Measurements from ENCODE around the gene HIVEP2. TPM values are rescaled to one million over a fixed set of nuclear protein-coding genes. Genes with fewer than 3 reads are reported as not detected.
A peak's percentile ranks its signal among the peaks of the same experiment; 100 is the strongest.

HIVEP2 gene
- total and polyA plus RNA-seq, 4 donors, result 3.0 to 23.8 (median 11.2) TPM

- no peaks in the 10 kb centered on the region for H3K27me3 ChIP-seq (ENCODE audit: control insufficient read depth in 3 of 3, insufficient read depth in 3 of 3, low read length in 2 of 3)
- no peak overlapping the region for H3K27ac ChIP-seq (ENCODE audit: low read depth in 1 of 2, low read length in 1 of 2)
- peaks cover 2 to 11% (median 7%) of the 10 kb centered on the region in 5 donors for H3K4me1 ChIP-seq (ENCODE audit: control insufficient read depth in 5 of 5, insufficient read depth in 5 of 5, low read length in 5 of 5)
- no peak overlapping the region for H3K9ac ChIP-seq (ENCODE audit: insufficient read depth in 1 of 2, low read length in 2 of 2)
- TF ChIP-seq CTCF (IDR thresholded peaks at IDR 0.05; ENCODE audit: control extremely low read depth, extremely low read depth), result no peak
- H3K9me3 ChIP-seq (ENCODE audit: control insufficient read depth in 4 of 4, insufficient read depth in 3 of 4, low read length in 3 of 4), result no peaks in the 10 kb centered on the region
- no peak for DNase-seq
- no peak for ATAC-seq (ENCODE audit: insufficient read depth, low FRiP score)
- WGBS, 2 donors, result 93 to 95% methylated on average over 6 of the region's 6 CpGs
- H3K36me3 ChIP-seq (ENCODE audit: control insufficient read depth in 4 of 4, insufficient read depth in 4 of 4, low read length in 4 of 4), result no peaks in the 10 kb centered on the region
- H3K4me3 ChIP-seq, result no peak overlapping the region
These were observed 43.4 kb downstream of the HIVEP2 start for GRCh38 chr6:142901611-142902010.

GRCh38 chr6:142900227-142900971 lies 44.6 kb downstream of the HIVEP2 start:
- Histone ChIP-seq H3K4me1 (ENCODE audit: control insufficient read depth in 5 of 5, insufficient read depth in 5 of 5, low read length in 5 of 5) (peaks cover 2 to 11% (median 7%) of the 10 kb centered on the region in 5 donors), H3K27me3 (ENCODE audit: control insufficient read depth in 3 of 3, insufficient read depth in 3 of 3, low read length in 2 of 3) (no peaks in the 10 kb centered on the region), H3K9me3 (ENCODE audit: control insufficient read depth in 4 of 4, insufficient read depth in 3 of 4, low read length in 3 of 4) (no peaks in the 10 kb centered on the region), H3K36me3 (ENCODE audit: control insufficient read depth in 4 of 4, insufficient read depth in 4 of 4, low read length in 4 of 4) (no peaks in the 10 kb centered on the region), H3K4me3 (no peak overlapping the region), H3K9ac (ENCODE audit: insufficient read depth in 1 of 2, low read length in 2 of 2) (no peak overlapping the region), H3K27ac (ENCODE audit: low read depth in 1 of 2, low read length in 1 of 2) (no peak overlapping the region)
- 83 to 85% methylated on average over 10 of the region's 10 CpGs for WGBS, 2 donors
- DNase-seq (peak; percentile 14 to 26 (median 17)), ATAC-seq (ENCODE audit: insufficient read depth, low FRiP score) (no peak)
- TF ChIP-seq CTCF (IDR thresholded peaks at IDR 0.05; ENCODE audit: control extremely low read depth, extremely low read depth), result no peak

- H3K4me3 ChIP-seq, result no peak overlapping the region
- H3K9ac ChIP-seq (ENCODE audit: insufficient read depth in 1 of 2, low read length in 2 of 2), result no peak overlapping the region
- no peaks in the 10 kb centered on the region for H3K27me3 ChIP-seq (ENCODE audit: control insufficient read depth in 3 of 3, insufficient read depth in 3 of 3, low read length in 2 of 3)
- no peaks in the 10 kb centered on the region for H3K9me3 ChIP-seq (ENCODE audit: control insufficient read depth in 4 of 4, insufficient read depth in 3 of 4, low read length in 3 of 4)
- peaks cover 2 to 11% (median 7%) of the 10 kb centered on the region in 5 donors for H3K4me1 ChIP-seq (ENCODE audit: control insufficient read depth in 5 of 5, insufficient read depth in 5 of 5, low read length in 5 of 5)
- no peak for TF ChIP-seq CTCF (IDR thresholded peaks at IDR 0.05; ENCODE audit: control extremely low read depth, extremely low read depth)
- DNase-seq, result no peak
- H3K27ac ChIP-seq (ENCODE audit: low read depth in 1 of 2, low read length in 1 of 2), result no peak overlapping the region
- ATAC-seq (ENCODE audit: insufficient read depth, low FRiP score), result no peak
- no peaks in the 10 kb centered on the region for H3K36me3 ChIP-seq (ENCODE audit: control insufficient read depth in 4 of 4, insufficient read depth in 4 of 4, low read length in 4 of 4)
- 87 to 92% methylated on average over 6 of the region's 6 CpGs for WGBS, 2 donors
These were observed 45.8 kb downstream of the HIVEP2 start for GRCh38 chr6:142898927-142899895.

Data from lung (tissue), 12 donors.